ENCODE results near the gene PTPRH. TPM values are rescaled to one million over a fixed set of nuclear protein-coding genes. Genes with fewer than 3 reads are reported as not detected.
"Not testable (repeated sequence)": the region's sequence is repeated elsewhere in the genome, so short reads cannot be mapped to it uniquely, and the experiment has no call there.

PTPRH gene
- total RNA-seq, 4 donors from 2014 or later, result 0.57 to 2.0 (median 1.3) TPM

- intact Hi-C loops (cut with DNase I), result no loop called here
These were observed 35.4 kb downstream of the PTPRH start for GRCh38 chr19:55173714-55174409.

GRCh38 chr19:55173186-55173713, 36.1 kb downstream of the PTPRH start:
- Histone ChIP-seq H3K9me3 (no peaks in the 10 kb centered on the region), H3K4me3 (peak overlapping the region; percentile 9 to 63 (median 35)), H3K27me3 (peaks cover 6 to 100% (median 16%) of the 10 kb centered on the region in 4 donors), H3K36me3 (no peaks in the 10 kb centered on the region), H3K27ac (no peak overlapping the region), H3K4me1 (peaks cover 6 to 19% (median 8%) of the 10 kb centered on the region in 3 donors)
- TF ChIP-seq POLR2A (IDR thresholded peaks at IDR 0.05) (no peak), CTCF (IDR thresholded peaks at IDR 0.05) (no peak)
- no peak for DNase-seq
- WGBS, 2 donors, result 3 to 5% methylated on average over 9 to 13 of the region's 32 CpGs
- intact Hi-C loops (cut with DNase I), result no loop called here

More at GRCh38 chr19:55173714-55174409, 35.4 kb downstream of the PTPRH start:
- Histone ChIP-seq H3K27ac (no peak overlapping the region), H3K4me3 (peak overlapping the region; percentile 9 to 63 (median 35)), H3K4me1 (peaks cover 6 to 22% (median 10%) of the 10 kb centered on the region in 3 donors), H3K9me3 (no peaks in the 10 kb centered on the region), H3K27me3 (peaks cover 6 to 100% (median 16%) of the 10 kb centered on the region in 4 donors), H3K36me3 (no peaks in the 10 kb centered on the region)
- DNase-seq, result no peak
- TF ChIP-seq POLR2A (IDR thresholded peaks at IDR 0.05) (no peak), CTCF (IDR thresholded peaks at IDR 0.05) (no peak)
- 5% methylated on average over 9 of the region's 37 CpGs; no CpG with 5 or more reads in 1 of the 2 donors for WGBS, 2 donors

GRCh38 chr19:55172741-55173140, 36.6 kb downstream of the PTPRH start:
- no peaks in the 10 kb centered on the region for H3K36me3 ChIP-seq
- intact Hi-C loops (cut with DNase I), result no loop called here
- peaks cover 6 to 19% (median 8%) of the 10 kb centered on the region in 3 donors for H3K4me1 ChIP-seq
- peaks cover 6 to 100% (median 17%) of the 10 kb centered on the region in 4 donors for H3K27me3 ChIP-seq
- 7 to 24% methylated on average over 4 to 12 of the region's 12 CpGs for WGBS, 2 donors
- no peaks in the 10 kb centered on the region for H3K9me3 ChIP-seq
- H3K27ac ChIP-seq, result no peak overlapping the region
- TF ChIP-seq POLR2A (IDR thresholded peaks at IDR 0.05), result no peak
- TF ChIP-seq CTCF (IDR thresholded peaks at IDR 0.05), result no peak
- H3K4me3 ChIP-seq, result peak overlapping the region in 1 of 4 donors; percentile 63
- DNase-seq, result no peak

GRCh38 chr19:55172318-55172717, 37.0 kb downstream of the PTPRH start:
- intact Hi-C loops (cut with DNase I), result not testable (repeated sequence)

GRCh38 chr19:55171440-55171839, 37.9 kb downstream of the PTPRH start:
- Histone ChIP-seq H3K27ac (no peak overlapping the region), H3K36me3 (no peaks in the 10 kb centered on the region), H3K9me3 (no peaks in the 10 kb centered on the region), H3K4me1 (peaks cover 6 to 32% (median 18%) of the 10 kb centered on the region in 3 donors), H3K4me3 (no peak overlapping the region), H3K27me3 (peaks cover 6 to 100% (median 18%) of the 10 kb centered on the region in 4 donors)
- no peak for TF ChIP-seq CTCF (IDR thresholded peaks at IDR 0.05)
- intact Hi-C loops (cut with DNase I), result no loop called here
- WGBS, 2 donors, result 67 to 87% methylated on average over 5 of the region's 5 CpGs
- no peak for DNase-seq

More at GRCh38 chr19:55172318-55172717, 37.0 kb downstream of the PTPRH start:
- DNase-seq, H3K27ac ChIP-seq, H3K9me3 ChIP-seq, H3K36me3 ChIP-seq, H3K4me3 ChIP-seq: not testable (repeated sequence)
- peaks cover 6 to 100% (median 18%) of the 10 kb centered on the region in 4 donors for H3K27me3 ChIP-seq
- whole genome bisulfite sequencing, 2 donors, result 58% methylated on average over 6 to 9 of the region's 9 CpGs
- peaks cover 6 to 24% (median 9%) of the 10 kb centered on the region in 3 donors for H3K4me1 ChIP-seq
